Activated gamma-delta T cell (primary cell): ENCODE measurements around the gene TTC36.
"Not testable (repeated sequence)": the region's sequence is repeated elsewhere in the genome, so short reads cannot be mapped to it uniquely, and the experiment has no call there.

Experiments
- DNase-seq: peaks from one replicate; lab custom pipeline; 2025; lab: John Stamatoyannopoulos, UW
- total RNA-seq, 2 donors: gene quantifications; one replicate each; lab custom pipeline; 2026; lab: John Stamatoyannopoulos, UW

Gene TTC36, protein sequence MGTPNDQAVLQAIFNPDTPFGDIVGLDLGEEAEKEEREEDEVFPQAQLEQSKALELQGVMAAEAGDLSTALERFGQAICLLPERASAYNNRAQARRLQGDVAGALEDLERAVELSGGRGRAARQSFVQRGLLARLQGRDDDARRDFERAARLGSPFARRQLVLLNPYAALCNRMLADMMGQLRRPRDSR
- total RNA-seq, result 2.0 to 2.5 reads per million in 2 donors

- DNase-seq, result no peak
Observed at GRCh38 chr11:118527109-118527508, at the start of gene TTC36. TTC36 (plus strand) TSS chr11:118527474; CDS start chr11:118527495, 21 bp downstream.

DNA sequence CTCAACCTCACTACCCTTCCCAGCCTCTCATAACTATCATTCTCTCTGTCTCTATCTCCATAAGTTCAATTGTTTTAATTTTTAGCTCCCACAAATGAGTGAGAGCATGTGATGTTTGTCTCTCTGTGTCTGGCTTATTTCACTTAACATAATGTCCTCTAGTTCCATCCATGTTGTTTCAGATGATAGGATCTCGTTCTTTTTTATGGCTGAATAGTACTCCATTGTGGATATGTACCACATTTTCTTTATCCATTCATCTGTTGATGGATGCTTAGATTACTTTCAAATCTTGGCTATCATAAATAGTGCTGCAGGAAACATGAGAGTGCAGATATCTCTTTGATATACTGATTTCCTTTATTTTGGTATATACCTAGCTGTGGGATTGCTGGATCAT lies 46.0 kb upstream of the TTC36 start:
- not testable (repeated sequence) for DNase-seq

DNA sequence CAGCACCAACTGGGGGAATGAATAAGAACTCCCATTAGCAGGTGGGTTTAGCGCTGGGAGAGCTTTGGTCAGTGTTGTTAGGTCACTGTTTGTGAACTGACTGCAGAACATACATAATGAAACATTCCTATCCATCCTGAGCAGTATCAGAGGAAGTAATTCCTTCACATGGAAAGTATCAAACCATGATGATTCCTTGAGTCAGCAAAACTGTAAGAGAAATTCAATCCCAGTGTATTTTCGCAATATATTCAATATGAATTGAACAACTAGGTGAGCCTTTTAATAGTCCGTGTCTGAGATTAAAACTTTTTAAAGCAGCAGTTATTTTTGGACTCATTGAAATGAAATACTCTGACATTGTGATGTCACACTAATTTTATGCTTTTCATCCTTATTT lies 42.9 kb upstream of the TTC36 start:
- DNase-seq, result no peak

DNA sequence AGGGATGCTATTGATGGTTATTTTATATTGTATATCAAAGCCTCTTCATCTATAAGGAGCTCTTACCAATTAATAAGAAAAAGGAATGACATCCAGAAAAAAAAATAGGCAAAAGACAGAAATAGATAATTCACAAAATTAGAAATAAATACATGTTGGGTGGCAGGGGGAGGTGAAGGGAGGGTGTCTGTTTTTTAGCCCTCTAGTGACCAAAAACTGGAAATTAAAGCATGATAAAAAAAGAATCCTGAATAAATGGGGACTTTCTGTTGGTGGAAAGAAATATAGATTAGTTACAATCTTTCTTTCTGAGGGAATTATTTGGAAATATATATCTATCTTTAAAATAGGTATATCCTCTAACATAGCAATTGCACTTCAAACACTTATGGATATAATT lies 42.0 kb upstream of the TTC36 start:
- no peak for DNase-seq

DNA sequence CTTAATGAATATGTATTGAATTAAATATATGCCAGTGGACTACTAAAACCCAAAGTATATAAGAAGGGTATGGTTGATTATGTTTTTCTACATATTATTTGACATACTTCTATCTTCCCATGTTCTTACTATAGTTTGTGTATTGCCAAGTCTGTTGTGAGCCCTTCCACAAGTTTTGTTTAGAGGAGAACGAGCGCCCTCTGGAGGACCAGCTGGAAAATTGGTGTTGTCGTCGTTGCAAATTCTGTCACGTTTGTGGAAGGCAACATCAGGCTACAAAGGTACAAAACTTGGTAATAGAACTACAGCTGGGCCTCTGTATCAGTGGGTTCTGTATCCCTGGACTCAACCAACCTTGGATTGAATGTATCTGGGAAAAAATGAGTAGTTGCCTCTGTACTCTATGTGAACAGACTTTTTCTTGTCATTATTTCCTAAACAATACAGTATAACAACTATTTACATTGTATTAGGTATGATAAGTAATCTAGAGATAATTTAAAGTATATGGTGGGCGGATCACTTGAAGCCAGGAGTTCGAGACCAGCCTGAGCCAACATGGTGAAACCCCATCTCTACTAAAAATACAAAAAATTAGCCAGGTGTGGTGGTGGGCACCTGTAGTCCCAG lies 38.7 kb upstream of the TTC36 start:
- DNase-seq, result no peak

DNA sequence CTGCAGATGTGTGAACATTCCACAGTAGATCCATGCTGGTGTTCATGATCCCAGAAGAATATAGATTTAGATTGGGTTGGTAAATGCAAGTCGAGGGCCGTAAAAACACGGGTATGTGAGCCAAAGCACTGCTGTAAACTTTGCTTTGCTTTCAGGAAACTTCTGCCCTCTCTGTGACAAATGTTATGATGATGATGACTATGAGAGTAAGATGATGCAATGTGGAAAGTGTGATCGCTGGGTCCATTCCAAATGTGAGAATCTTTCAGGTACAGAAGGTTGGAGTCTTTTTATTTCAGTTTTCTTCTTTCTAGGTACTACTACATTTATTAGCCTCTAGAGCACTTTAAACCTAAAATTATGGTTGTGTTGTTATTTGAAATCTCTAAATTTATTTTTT lies 36.2 kb upstream of the TTC36 start:
- no peak for DNase-seq

GRCh38 chr11:118497831-118498230 lies 29.4 kb upstream of the TTC36 start:
- DNase-seq, result no peak

- DNase-seq, result no peak
Observed at GRCh38 chr11:118503216-118503615, 24.1 kb upstream of the TTC36 start.

DNA sequence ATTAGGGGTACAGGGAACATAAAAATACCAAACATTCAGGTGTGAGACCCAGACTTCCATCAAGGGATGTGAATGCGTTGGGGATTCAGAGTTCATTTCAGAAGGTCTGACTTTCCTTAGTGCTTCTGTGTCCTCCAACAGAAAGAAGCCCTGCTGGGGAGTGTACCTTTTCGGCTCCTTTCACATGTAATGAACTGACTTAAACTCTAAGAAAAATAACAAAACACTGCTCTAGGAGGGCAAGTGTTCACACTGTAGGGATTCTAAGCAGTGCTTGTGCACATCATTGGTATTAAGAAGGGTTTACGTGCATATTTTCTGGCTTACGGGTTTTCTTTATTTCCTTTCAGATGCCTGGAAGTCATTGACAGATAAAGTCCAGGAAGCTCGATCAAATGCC lies 15.7 kb upstream of the TTC36 start:
- DNase-seq, result no peak

DNA sequence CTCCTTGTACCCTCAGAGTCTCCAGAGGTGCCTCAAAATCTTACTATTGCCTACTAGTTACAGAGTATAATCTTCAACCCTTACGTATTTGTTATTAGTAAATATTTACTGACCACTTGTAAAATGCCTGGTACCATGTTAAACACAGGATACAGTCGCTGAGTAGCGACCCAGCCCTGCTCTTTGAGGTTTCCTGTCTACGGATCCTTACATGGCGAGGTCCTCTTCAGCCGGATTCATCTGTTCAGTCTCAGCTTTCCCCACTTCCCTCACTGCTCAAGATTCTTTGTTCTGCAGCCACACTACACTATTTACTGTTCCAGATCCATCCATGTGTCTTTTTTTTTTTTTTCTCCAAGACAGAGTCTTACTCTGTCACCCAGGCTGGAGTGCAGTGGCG lies 13.2 kb upstream of the TTC36 start:
- DNase-seq, result no peak

GRCh38 chr11:118519549-118519948 lies 7.7 kb upstream of the TTC36 start:
- DNase-seq, result no peak

GRCh38 chr11:118521892-118522311 lies 5.4 kb upstream of the TTC36 start:
- no peak for DNase-seq

GRCh38 chr11:118522571-118523072 lies 4.7 kb upstream of the TTC36 start:
- no peak for DNase-seq

- DNase-seq, result no peak
Observed at GRCh38 chr11:118524356-118524755, 2.9 kb upstream of the TTC36 start.

GRCh38 chr11:118524757-118525470 lies 2.4 kb upstream of the TTC36 start:
- no peak for DNase-seq

GRCh38 chr11:118526688-118527087 lies 586 bp upstream of the TTC36 start:
- DNase-seq, result no peak

DNA sequence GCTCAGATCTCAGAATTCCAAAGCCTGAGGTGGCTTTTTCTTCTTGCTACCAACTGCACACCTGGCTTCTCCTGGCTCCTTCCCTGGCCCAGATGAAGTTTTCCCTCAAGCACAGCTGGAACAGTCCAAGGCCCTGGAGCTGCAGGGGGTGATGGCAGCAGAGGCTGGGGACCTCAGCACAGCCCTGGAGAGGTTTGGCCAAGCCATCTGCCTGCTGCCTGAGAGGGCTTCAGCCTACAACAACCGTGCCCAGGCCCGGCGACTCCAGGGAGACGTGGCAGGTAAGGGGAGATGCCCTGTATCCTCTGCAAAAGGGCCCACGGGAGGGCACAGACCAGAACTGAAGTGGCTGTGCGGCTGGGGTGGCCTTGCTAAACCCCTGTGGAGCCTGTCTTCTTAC lies 1.2 kb downstream of the TTC36 start:
- DNase-seq, result no peak

GRCh38 chr11:118529584-118530175 lies 2.4 kb downstream of the TTC36 start:
- DNase-seq, result no peak

DNA sequence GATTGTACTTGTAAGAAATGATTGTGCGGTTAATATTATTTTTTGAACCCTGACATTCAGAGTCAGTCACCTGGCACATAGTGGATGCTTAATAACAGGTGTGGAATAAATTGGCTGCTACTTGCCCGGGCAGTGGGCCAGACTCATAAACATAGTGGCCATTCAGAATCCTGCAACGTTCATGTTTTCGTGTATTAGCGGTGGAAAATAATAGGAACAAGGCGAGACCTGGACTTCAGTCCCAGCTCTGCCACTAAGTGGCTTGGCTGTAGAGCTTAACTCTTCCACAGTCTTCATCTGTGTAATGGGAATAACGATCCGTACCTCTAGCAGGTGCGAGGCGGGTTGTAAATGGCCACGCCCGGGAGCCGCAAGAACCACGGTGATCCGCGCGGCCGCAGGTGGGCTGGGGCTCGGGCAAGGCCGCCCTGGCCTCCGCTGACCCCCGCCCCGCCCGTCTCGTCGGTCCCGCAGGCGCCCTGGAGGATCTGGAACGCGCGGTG lies 3.0 kb downstream of the TTC36 start:
- no peak for DNase-seq

- peak; percentile 57 for DNase-seq
Observed at GRCh38 chr11:118530683-118531596, 3.7 kb downstream of the TTC36 start, which contains the start of gene TMEM25. TMEM25 (plus strand) TSS chr11:118531192; CDS start chr11:118531802, 610 bp downstream.

GRCh38 chr11:118531597-118532084 lies 4.4 kb downstream of the TTC36 start:
- DNase-seq, result no peak
